Measurements from ENCODE around the gene NTSR2. TPM values are rescaled to one million over a fixed set of nuclear protein-coding genes. Genes with fewer than 3 reads are reported as not detected.

NTSR2 gene
- total RNA-seq, 1 experiment from 2014 or later = not detected

- no peak for ATAC-seq
Observed at GRCh38 chr2:11683476-11683875, 13.5 kb upstream of the NTSR2 start.

GRCh38 chr2:11682590-11682915, 12.6 kb upstream of the NTSR2 start:
- Histone ChIP-seq H3K4me1 (ENCODE audit: insufficient read depth, low read length) (peaks cover 4% of the 10 kb centered on the region), H3K9me3 (ENCODE audit: low read length) (no peaks in the 10 kb centered on the region), H4K20me1 (ENCODE audit: low read length) (no peaks in the 10 kb centered on the region), H3K9ac (ENCODE audit: low read length) (no peak overlapping the region), H3F3A (ENCODE audit: low read length, unreplicated experiment) (no peaks in the 10 kb centered on the region), H3K36me3 (ENCODE audit: low read depth, low read length) (no peaks in the 10 kb centered on the region), H3K9me2 (replicated peaks; ENCODE audit: low read length) (no peaks in the 10 kb centered on the region), H3K4me2 (ENCODE audit: low read length) (no peak overlapping the region), H3K79me2 (ENCODE audit: low read length) (no peaks in the 10 kb centered on the region), H3K27ac (ENCODE audit: low read length) (no peak overlapping the region), H3K4me3 (ENCODE audit: low read length) (no peak overlapping the region), H2AFZ (ENCODE audit: low read length) (no peak overlapping the region), H3K27me3 (ENCODE audit: low read length) (no peaks in the 10 kb centered on the region)
- intact Hi-C loops (cut with micrococcal nuclease) = loop anchor here (1.0 to 2.0 kb wide), 2 partner anchors 98 to 204 kb away; no protein-coding TSS in a partner anchor
- no peak for TF ChIP-seq EZH2 (IDR thresholded peaks at IDR 0.05; ENCODE audit: low read length, unreplicated experiment)
- TF ChIP-seq EZH2phosphoT487 (IDR thresholded peaks at IDR 0.05; ENCODE audit: borderline replicate concordance, low read length) = no peak
- no peak for TF ChIP-seq CTCF (conservative IDR thresholded peaks at IDR 0.05; ENCODE audit: low read depth, low read length)
- ChIA-PET POLR2A (ENCODE audit: unreplicated experiment) (no interaction called here), CTCF (no interaction called here)
- no TSS peak for BruUV-seq (replicated peaks)
- DNase-seq (no peak), ATAC-seq (no peak)

More at GRCh38 chr2:11683476-11683875, 13.5 kb upstream of the NTSR2 start:
- no TSS peak for BruUV-seq (replicated peaks)
- Histone ChIP-seq H3K9ac (ENCODE audit: low read length) (no peak overlapping the region), H3K36me3 (ENCODE audit: low read depth, low read length) (no peaks in the 10 kb centered on the region), H3K9me2 (replicated peaks; ENCODE audit: low read length) (no peaks in the 10 kb centered on the region), H3K9me3 (ENCODE audit: low read length) (no peaks in the 10 kb centered on the region), H2AFZ (ENCODE audit: low read length) (no peak overlapping the region), H3K4me1 (ENCODE audit: insufficient read depth, low read length) (peaks cover 13% of the 10 kb centered on the region), H3F3A (ENCODE audit: low read length, unreplicated experiment) (no peaks in the 10 kb centered on the region), H3K27ac (ENCODE audit: low read length) (no peak overlapping the region), H3K79me2 (ENCODE audit: low read length) (no peaks in the 10 kb centered on the region), H3K27me3 (ENCODE audit: low read length) (no peaks in the 10 kb centered on the region), H3K4me2 (ENCODE audit: low read length) (no peak overlapping the region), H4K20me1 (ENCODE audit: low read length) (no peaks in the 10 kb centered on the region), H3K4me3 (ENCODE audit: low read length) (no peak overlapping the region)
- intact Hi-C loops (cut with micrococcal nuclease) = loop anchor here (2.0 kb wide), 1 partner anchor 99 kb away; no protein-coding TSS in a partner anchor
- TF ChIP-seq EZH2 (IDR thresholded peaks at IDR 0.05; ENCODE audit: low read length, unreplicated experiment) (no peak), EZH2phosphoT487 (IDR thresholded peaks at IDR 0.05; ENCODE audit: borderline replicate concordance, low read length) (no peak), CTCF (conservative IDR thresholded peaks at IDR 0.05; ENCODE audit: low read depth, low read length) (no peak)
- ChIA-PET CTCF (no interaction called here), POLR2A (ENCODE audit: unreplicated experiment) (interaction anchor here (0.6 kb wide), 1 partner anchor 46 kb away, joined by 4 read pairs; no protein-coding TSS in a partner anchor)
- no peak for DNase-seq

GRCh38 chr2:11681722-11682589, 12.0 kb upstream of the NTSR2 start:
- Histone ChIP-seq H3K4me3 (ENCODE audit: low read length) (no peak overlapping the region), H3K36me3 (ENCODE audit: low read depth, low read length) (no peaks in the 10 kb centered on the region), H2AFZ (ENCODE audit: low read length) (no peak overlapping the region), H3K9me3 (ENCODE audit: low read length) (no peaks in the 10 kb centered on the region), H3K79me2 (ENCODE audit: low read length) (no peaks in the 10 kb centered on the region), H4K20me1 (ENCODE audit: low read length) (no peaks in the 10 kb centered on the region), H3F3A (ENCODE audit: low read length, unreplicated experiment) (no peaks in the 10 kb centered on the region), H3K4me2 (ENCODE audit: low read length) (no peak overlapping the region), H3K9me2 (replicated peaks; ENCODE audit: low read length) (no peaks in the 10 kb centered on the region), H3K27ac (ENCODE audit: low read length) (no peak overlapping the region), H3K9ac (ENCODE audit: low read length) (no peak overlapping the region), H3K27me3 (ENCODE audit: low read length) (no peaks in the 10 kb centered on the region), H3K4me1 (ENCODE audit: insufficient read depth, low read length) (no peaks in the 10 kb centered on the region)
- ATAC-seq (peak; percentile 80), DNase-seq (peak; percentile 78)
- BruUV-seq (replicated peaks) = no TSS peak
- ChIA-PET CTCF (no interaction called here), POLR2A (ENCODE audit: unreplicated experiment) (interaction anchor here (0.6 kb wide), 1 partner anchor 125 kb away, joined by 3 read pairs; no protein-coding TSS in a partner anchor)
- TF ChIP-seq CTCF (conservative IDR thresholded peaks at IDR 0.05; ENCODE audit: low read depth, low read length) (peak; percentile 95), EZH2 (IDR thresholded peaks at IDR 0.05; ENCODE audit: low read length, unreplicated experiment) (no peak)
- intact Hi-C loops (cut with micrococcal nuclease) = loop anchor here (1.0 to 2.0 kb wide), 2 partner anchors 97 to 204 kb away; no protein-coding TSS in a partner anchor

Measured in PC-3 (cell line).